SK-N-SH treated with all-trans-retinoic acid at 6 μM for 48 hours (cell line): ENCODE data around the gene ABCC5.

Experiments used
- ARNTL ChIP-seq: fragments of 450-650 bp; formaldehyde crosslinking; IDR thresholded peaks from 2 replicates; pipeline ENCODE4 v1.5.0; 2020; ENCODE audit warnings: low read depth, mild to moderate bottlenecking, moderate library complexity, borderline replicate concordance
- CREB5 ChIP-seq: fragments of 250-450 bp; sonication (Bioruptor Pico); IDR thresholded peaks from 2 replicates; pipeline ENCODE4 v1.5.1; 2020; ENCODE audit warnings: low read depth, mild to moderate bottlenecking, moderate library complexity
- CSRNP3 ChIP-seq: fragments of 250-450 bp; sonication (Bioruptor Pico); IDR thresholded peaks from 2 replicates; pipeline ENCODE4 v1.5.1; 2021; ENCODE audit warnings: mild to moderate bottlenecking, moderate library complexity
- GLIS3 ChIP-seq: fragments of 250-450 bp; sonication (Bioruptor Pico); IDR thresholded peaks from 2 replicates; pipeline ENCODE4 v1.5.0; 2020; ENCODE audit warnings: mild to moderate bottlenecking, moderate library complexity
- ISL1 ChIP-seq: fragments of 250-450 bp; sonication (Bioruptor Pico); IDR thresholded peaks from 2 replicates; pipeline ENCODE4 v2.1.2; 2022; ENCODE audit warnings: mild to moderate bottlenecking, moderate library complexity
- TCF4 ChIP-seq: fragments of 250-450 bp; sonication (Bioruptor Pico); IDR thresholded peaks from 2 replicates; pipeline ENCODE4 v1.8.0; 2021; ENCODE audit warnings: mild to moderate bottlenecking, moderate library complexity, borderline replicate concordance
- TOX ChIP-seq: fragments of 250-450 bp; sonication (Bioruptor Pico); IDR thresholded peaks from 2 replicates; pipeline ENCODE4 v1.8.0; 2021; ENCODE audit warnings: mild to moderate bottlenecking, moderate library complexity, borderline replicate concordance
- ZFP30 ChIP-seq: fragments of 450-650 bp; formaldehyde crosslinking; IDR thresholded peaks from 2 replicates; pipeline ENCODE4 v1.5.0; 2022; ENCODE audit warnings: mild to moderate bottlenecking, moderate library complexity
- ZNF8 ChIP-seq: fragments of 450-650 bp; formaldehyde crosslinking; IDR thresholded peaks from 2 replicates; pipeline ENCODE4 v1.5.0; 2020; ENCODE audit warnings: mild to moderate bottlenecking, moderate library complexity
- TF ChIP-seq, protein P1 (sequence below): fragments of 250-450 bp; sonication (Bioruptor Pico); IDR thresholded peaks from 2 replicates; pipeline ENCODE4 v1.8.0; 2020; ENCODE audit warnings: mild to moderate bottlenecking, moderate library complexity, borderline replicate concordance

GRCh38 chr3:184031187-184031792 is 13.6 kb upstream of the ABCC5 start, which contains the start of gene HTR3D:
- TF ChIP-seq CREB5 (CRISPR knock-in tag) (no peak), GLIS3 (CRISPR knock-in tag) (no peak), ISL1 (CRISPR knock-in tag) (no peak), ZFP30 (CRISPR knock-in tag) (no peak), ARNTL (CRISPR knock-in tag) (no peak), TOX (CRISPR knock-in tag) (no peak), ZNF8 (CRISPR knock-in tag) (no peak), TCF4 (CRISPR knock-in tag) (no peak), CSRNP3 (CRISPR knock-in tag) (no peak)
- TF ChIP-seq, protein P1, sequence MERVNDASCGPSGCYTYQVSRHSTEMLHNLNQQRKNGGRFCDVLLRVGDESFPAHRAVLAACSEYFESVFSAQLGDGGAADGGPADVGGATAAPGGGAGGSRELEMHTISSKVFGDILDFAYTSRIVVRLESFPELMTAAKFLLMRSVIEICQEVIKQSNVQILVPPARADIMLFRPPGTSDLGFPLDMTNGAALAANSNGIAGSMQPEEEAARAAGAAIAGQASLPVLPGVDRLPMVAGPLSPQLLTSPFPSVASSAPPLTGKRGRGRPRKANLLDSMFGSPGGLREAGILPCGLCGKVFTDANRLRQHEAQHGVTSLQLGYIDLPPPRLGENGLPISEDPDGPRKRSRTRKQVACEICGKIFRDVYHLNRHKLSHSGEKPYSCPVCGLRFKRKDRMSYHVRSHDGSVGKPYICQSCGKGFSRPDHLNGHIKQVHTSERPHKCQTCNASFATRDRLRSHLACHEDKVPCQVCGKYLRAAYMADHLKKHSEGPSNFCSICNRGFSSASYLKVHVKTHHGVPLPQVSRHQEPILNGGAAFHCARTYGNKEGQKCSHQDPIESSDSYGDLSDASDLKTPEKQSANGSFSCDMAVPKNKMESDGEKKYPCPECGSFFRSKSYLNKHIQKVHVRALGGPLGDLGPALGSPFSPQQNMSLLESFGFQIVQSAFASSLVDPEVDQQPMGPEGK (CRISPR knock-in tag) = no peak
